ENCODE data around the gene CD69.
"Not testable (repeated sequence)": the region's sequence is repeated elsewhere in the genome, so short reads cannot be mapped to it uniquely, and the experiment has no call there.

The CD69 gene

DNA sequence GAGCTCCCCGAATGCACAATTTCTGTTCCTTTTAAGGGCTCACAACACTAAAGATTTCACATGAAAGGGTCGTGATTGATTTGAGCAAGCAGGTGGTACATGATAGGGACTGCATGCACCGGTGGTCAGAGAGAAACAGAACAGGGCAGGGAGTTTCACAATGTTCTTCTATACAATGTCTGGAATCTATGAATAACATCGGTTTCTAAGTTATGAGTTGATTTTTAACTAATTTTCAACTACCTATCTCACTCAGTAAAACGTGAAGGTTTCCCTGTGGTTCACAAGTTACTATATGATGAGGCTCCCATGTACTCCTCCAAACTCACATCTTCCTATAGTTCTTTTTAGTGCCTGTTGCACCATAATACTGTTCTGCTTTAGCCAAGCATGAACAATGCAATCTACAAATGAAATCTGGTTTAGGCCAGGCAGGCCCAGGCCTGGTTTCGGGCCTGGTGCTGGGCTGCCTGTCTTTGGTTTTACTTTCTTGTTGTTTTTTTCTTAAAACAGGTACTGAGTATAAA, 47.6 kb downstream of the CD69 start:
- not testable (repeated sequence) for DNase-seq

DNA sequence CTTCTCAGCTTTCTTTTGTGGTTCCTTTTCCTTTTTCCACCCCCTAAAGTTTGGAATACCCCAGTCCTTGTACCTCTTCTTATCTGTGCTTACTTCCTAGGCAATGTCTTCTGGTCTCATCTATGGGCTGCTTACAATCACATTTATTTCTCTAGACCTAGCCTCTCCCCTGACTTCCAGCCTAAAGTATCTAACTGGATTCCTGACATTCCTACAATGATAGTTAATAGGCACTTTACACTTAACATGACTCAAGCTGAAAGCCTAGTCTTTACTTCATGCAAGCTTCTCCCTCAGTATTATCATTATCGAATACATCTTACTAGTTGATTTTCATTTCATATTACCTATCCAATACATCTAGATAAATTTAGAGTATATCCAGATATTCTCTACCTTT, 49.0 kb downstream of the CD69 start:
- no peak for DNase-seq

GRCh38 chr12:9710584-9711375, 49.9 kb downstream of the CD69 start:
- DNase-seq, result no peak

DNA sequence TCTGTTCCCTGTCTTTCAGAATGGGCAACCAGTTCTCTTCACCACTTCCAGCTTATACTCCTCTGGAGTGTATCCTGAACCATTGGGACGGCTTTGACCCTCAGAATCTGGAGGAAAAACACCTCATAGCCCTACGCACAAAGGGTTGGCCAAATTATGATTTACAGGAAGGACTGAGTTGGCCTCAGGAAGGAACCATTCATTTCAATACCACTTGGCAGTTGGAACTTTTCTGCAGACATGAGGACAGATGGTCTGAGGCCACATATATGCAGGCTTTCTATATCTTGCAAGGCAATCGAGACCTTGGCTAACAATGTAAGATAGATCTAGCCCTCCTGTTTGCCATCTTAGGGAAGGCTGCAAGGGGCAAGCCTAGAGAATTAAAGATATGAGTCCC, 51.8 kb downstream of the CD69 start:
- no peak for DNase-seq

- no peak for DNase-seq
Observed at GRCh38 chr12:9707864-9708808, 52.6 kb downstream of the CD69 start.

DNA sequence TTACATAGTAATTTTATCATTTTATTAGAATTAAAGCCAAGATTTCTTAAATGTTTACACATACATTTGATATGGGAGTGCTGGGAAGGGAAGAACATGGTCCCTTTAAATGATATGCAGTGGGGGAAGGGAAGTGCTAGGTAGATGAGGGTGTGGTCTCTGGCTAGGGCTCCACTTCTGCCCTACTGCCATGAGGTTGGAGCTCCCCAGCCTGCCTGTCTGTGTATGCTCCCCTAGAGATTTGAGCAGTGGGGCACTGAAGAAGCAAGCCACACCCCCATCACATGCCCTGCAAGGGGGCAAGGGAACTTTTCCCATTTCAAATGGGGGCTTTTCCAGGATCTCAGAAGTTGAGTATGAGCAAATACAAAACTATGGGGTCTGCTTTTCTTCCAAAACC, 53.3 kb downstream of the CD69 start:
- no peak for DNase-seq

DNA sequence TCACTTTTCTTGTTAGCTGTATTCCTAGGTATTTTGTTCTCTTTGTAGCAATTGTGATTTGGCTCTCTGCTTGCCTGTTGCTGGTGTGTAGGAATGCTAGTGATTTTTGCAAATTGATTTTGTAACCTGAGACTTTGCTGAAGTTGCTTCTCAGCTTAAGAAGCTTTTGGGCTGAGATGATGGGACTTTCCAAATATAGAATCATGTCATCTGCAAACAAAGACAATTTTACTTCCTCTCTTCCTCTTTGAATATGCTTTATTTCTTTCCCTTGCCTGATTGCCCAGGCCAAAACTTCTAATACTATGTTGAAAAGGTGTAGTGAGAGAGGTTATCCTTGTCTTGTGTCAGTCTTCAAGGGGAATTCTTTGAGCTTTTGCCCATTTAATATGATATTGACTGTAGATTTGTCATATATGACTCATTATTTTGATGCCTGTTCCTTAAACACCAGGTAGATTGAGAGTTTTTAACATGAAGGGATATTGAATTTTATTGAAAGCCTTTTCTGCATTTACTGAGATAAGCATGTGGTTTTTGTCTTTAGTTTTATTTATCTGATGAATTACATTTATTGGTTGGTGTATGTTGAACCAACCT, 54.5 kb downstream of the CD69 start:
- no peak for DNase-seq

GRCh38 chr12:9704561-9704960, 56.1 kb downstream of the CD69 start:
- DNase-seq, result not testable (repeated sequence)
